NCI-H2029 treated with DMSO at 0.1 percent for 48 hours (cell line): ENCODE results near the gene PRDM12.
"Not testable (repeated sequence)": the region's sequence is repeated elsewhere in the genome, so short reads cannot be mapped to it uniquely, and the experiment has no call there.

Experiments
- DNase-seq: peaks from one replicate; lab custom pipeline; 2025; lab: John Stamatoyannopoulos, UW

The PRDM12 gene

GRCh38 chr9:130665431-130666392 lies 1.3 kb downstream of the PRDM12 start:
- DNase-seq, result no peak

GRCh38 chr9:130666393-130667119 lies 2.2 kb downstream of the PRDM12 start:
- DNase-seq, result no peak

DNA sequence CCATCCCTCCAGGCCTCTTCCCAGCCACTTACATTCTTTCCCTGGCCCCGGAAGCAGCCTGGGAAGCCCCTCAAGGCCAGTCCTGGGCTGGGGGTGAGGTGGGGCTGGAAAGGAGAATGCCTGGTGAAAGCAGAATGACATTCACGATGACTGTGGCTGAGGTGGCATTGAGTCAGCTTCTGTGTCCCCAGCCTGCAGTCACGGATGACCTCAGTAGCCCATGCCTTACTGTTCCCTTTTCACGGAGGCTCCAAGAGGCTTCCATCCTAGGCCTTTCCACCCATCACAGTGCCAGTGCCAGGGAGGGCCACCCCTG lies 2.7 kb downstream of the PRDM12 start:
- no peak for DNase-seq

DNA sequence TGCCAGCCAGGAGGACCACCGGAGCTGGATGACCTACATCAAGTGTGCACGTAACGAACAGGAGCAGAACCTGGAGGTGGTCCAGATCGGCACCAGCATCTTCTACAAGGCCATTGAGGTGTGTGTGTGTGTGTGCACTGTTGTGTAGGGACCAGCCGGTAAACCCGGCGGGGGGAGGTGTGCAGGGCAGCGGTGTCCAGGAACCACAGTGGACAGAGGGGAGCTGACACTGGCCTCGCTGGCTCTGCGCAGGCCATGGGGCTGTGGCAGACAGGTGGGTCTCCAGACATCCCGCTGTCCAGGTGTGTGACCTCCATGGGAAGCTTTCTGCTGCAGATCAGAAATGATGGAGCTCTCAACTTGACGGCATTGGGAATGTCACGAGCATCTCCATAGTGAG lies 3.8 kb downstream of the PRDM12 start:
- no peak for DNase-seq

GRCh38 chr9:130668659-130669058 lies 4.3 kb downstream of the PRDM12 start:
- DNase-seq, result no peak

GRCh38 chr9:130669965-130670364 lies 5.6 kb downstream of the PRDM12 start:
- no peak for DNase-seq

- no peak for DNase-seq
Observed at GRCh38 chr9:130670644-130671043, 6.2 kb downstream of the PRDM12 start.

GRCh38 chr9:130672466-130672865 lies 8.1 kb downstream of the PRDM12 start:
- DNase-seq, result no peak

- DNase-seq, result no peak
Observed at GRCh38 chr9:130672933-130673615, 8.7 kb downstream of the PRDM12 start.

DNA sequence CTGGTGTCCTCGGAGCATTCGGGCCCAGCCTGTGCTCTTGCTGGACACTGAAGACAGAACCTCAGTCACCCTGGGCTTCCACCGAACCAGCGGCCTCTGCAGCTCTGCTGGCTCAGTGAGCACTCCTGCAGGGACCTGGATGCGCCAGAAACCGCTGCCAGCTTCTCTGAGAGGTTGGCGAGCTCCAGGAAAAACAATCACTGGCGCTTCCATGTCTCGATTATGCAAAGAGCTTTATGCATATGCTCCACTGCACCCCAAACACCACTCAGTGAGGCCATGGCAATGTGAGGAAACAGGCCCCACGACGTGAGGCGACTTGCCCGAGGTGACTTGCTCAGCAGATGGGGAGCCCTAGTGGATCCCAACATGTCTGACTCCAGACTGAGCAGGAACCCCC lies 11.0 kb downstream of the PRDM12 start:
- no peak for DNase-seq

GRCh38 chr9:130677252-130677651 lies 12.9 kb downstream of the PRDM12 start:
- no peak for DNase-seq

DNA sequence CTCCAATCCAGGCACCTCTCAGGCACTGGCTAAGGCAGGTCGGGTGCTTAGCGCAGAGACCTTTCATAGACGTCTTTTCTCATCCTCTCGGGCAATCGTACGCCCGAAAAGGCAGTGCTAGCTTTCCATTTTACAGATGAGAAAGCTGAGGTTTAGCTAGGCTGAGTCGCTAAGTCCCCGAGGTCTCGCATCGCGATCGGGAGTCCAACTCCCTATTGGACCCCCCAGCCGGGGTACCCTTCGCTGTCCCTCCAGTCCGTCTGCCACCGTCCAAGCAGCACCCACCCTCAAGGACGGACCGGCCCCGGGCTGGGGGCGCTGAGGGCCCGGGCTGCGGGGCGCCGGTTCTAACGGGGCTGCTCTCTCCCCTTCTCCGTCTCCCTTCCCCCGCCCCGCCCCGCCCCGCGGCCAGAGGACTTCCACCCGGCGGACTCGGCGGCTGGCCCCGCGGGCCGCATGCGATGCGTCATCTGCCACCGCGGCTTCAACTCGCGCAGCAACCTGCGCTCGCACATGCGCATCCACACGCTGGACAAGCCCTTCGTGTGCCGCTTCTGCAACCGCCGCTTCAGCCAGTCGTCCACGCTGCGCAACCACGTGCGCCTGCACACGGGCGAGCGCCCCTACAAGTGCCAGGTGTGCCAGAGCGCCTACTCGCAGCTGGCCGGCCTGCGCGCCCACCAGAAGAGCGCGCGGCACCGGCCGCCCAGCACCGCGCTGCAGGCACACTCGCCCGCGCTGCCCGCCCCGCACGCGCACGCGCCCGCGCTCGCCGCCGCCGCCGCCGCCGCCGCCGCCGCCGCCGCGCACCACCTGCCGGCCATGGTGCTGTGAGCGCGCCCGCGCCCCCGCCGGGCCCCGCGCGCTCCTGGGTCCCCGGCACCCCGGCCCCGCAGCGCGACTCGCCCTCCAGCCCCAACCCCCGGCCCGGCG lies 16.7 kb downstream of the PRDM12 start:
- DNase-seq, result no peak

DNA sequence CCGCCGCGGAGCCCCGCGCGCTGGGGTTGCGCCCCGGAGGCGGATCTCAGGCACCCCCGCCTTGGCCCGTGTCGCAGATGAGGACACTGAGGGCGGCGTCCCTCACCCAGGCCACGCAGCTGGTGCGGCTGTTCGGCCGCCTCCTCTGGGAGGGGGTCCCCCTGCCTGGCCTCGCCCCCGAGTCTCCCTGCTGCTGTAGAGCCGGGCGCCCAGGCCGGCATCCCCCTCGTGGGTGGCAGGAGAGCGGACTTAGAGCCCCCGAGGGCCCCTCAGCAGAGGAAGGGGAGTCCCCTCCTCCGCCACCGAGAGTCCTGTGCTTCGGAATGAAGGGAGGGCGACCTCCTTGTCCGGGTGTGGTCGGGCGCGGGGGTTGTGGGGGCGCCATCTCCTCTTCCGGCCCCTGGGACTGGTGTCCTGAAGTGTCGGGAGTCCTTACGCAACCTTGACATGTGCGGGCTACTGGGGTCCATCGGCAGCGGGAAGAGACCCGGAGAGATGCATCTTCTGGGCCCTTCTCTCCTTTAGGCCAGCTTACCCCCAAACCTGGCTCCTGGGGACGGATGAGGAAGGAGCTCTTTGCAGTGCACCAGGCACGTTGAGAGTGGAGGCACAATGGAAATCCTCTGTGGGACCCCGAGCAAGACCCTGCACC lies 17.5 kb downstream of the PRDM12 start:
- no peak for DNase-seq

DNA sequence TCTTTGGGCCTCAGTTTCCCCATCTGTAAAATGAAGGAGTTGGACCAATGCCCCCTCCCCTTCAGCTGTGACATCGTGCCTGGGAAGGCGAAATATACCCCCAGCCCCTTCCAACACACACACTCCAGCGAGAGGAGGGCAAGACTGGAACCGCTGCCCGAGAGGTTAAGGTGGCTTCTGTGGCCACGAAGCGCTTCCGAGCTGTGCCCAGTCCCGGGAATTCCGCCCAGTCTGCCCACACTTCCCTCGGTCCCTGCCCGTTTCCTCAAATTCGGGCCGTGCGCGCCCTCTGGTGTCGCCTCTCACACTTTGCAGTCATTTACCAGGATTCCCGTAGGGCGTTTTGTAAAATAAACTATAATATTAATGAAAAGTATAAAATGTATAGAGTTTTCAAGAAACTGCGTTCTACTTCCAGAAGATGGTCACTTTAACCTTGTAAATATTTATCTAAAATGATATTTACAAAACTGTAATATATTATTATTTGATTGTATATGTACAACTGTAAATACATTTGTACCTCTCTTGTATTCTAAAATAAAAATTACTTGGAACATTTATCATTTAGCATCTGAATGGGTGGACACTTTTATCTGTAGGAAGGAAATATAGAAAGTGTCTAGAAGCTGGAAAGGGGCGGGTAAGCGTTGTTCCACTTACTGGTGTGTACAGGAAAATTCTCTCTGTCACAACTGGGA lies 18.2 kb downstream of the PRDM12 start:
- DNase-seq, result peak; percentile 64

- DNase-seq, result no peak
Observed at GRCh38 chr9:130685104-130685503, 20.7 kb downstream of the PRDM12 start.

DNA sequence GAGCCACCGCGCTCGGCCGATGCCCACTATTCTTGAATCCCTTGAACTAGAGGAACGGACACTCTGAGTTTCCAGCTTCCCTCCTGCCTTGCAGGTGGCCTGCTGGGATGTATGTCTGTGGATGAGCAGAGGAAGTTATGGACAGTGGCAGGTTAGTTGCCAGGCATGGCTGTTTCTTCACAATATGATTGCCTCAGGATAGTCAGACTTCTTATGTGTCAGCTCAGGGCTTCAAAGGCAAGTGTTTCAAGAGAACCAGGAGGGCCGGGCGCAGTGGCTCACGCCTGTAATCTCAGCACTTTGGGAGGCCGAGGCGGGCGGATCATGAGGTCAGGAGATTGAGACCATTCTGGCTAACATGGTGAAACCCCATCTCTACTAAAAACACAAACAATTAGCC lies 21.6 kb downstream of the PRDM12 start:
- not testable (repeated sequence) for DNase-seq

GRCh38 chr9:130687615-130688014 lies 23.2 kb downstream of the PRDM12 start:
- DNase-seq, result no peak

DNA sequence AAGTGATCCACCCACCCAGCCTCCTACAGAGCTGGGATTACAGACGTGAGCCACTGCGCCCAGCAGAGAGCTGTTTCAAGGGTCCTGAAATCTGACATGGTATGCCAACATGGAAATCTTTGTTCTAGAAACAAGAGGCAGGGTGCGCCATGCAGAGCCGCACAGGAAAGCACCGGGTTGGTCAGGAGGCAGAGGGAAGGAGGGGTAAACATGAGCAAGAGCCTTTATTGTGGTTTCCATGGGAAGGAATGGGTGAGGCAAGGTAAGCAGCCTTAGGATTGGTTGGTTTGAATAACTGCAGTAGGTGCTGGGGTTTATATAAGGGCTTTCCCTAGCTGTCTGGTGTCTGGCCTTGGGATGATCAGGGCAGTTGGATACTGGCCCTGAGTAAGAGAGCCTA lies 23.7 kb downstream of the PRDM12 start:
- DNase-seq, result no peak

- DNase-seq, result no peak
Observed at GRCh38 chr9:130689572-130689936, 25.2 kb downstream of the PRDM12 start.

DNA sequence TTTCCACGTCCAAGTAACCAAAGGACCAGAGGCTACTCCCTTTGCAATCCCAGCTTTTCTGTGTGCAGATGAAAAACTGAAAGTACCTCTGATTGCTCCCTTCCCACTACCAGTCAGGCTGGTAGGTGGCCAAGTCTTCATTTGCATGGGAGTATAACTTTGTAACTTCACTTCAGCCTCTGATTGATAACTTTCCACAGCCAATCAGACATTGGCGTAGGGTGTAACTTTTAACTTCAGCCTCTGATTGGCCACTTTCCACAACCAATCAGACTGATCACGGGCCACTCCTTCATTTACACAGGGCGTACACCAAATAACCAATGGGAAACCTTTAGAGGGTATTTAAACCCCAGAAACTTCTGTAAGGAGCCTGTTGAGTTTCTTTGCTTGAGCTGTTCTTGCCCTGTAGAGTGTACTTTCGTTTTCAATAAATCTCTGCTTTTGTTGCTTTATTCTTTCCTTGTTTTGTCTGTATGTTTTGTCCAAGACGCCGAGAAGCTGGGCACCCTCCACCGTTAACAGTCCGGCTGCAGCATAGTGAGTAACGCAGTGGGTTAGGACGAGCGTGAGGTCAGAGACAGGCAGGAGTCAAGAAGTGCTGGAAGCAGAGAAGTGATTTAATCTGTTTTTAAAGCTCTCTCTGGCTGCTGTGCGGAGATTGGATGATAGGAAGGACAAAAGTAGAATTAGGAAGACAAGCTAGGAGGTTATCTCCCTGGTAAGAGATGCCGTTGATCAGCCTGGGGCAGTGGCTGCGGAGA lies 25.7 kb downstream of the PRDM12 start:
- DNase-seq, result peak; percentile 33
